Osteocyte (in vitro differentiated cells): ENCODE measurements around the gene KRTAP1-1. TPM values are rescaled to one million over a fixed set of nuclear protein-coding genes. Genes with fewer than 3 reads are reported as not detected.

Experiments used
- DNase-seq: peaks from one replicate; pipeline ENCODE4 v3.0.0; 2021; ENCODE audit warnings: mixed read lengths; ENCODE audit not compliant: unreplicated experiment; ENCODE audit errors: extremely low spot score
- H3K27ac Mint-ChIP-seq: one replicate; pipeline ENCODE4 v1.8.0; 2021; ENCODE audit warnings: mild to moderate bottlenecking, mixed read lengths; ENCODE audit not compliant: unreplicated experiment
- H3K27me3 Mint-ChIP-seq: one replicate; pipeline ENCODE4 v1.8.0; 2021; ENCODE audit warnings: mixed read lengths; ENCODE audit not compliant: unreplicated experiment
- H3K36me3 Mint-ChIP-seq: one replicate; pipeline ENCODE4 v1.8.0; 2021; ENCODE audit warnings: mixed read lengths; ENCODE audit not compliant: unreplicated experiment
- H3K4me1 Mint-ChIP-seq: one replicate; pipeline ENCODE4 v1.8.0; 2021; ENCODE audit warnings: mixed read lengths; ENCODE audit not compliant: unreplicated experiment
- H3K4me3 Mint-ChIP-seq: one replicate; pipeline ENCODE4 v1.8.0; 2021; ENCODE audit warnings: mild to moderate bottlenecking, moderate library complexity, mixed read lengths; ENCODE audit not compliant: unreplicated experiment
- H3K9me3 Mint-ChIP-seq: one replicate; pipeline ENCODE4 v1.8.0; 2021; ENCODE audit warnings: mixed read lengths; ENCODE audit not compliant: unreplicated experiment
- CTCF ChIP-seq: fragments of 200-600 bp; sonication (generic); IDR thresholded peaks from 2 replicates; pipeline ENCODE4 v1.5.0; 2021; ENCODE audit warnings: antibody characterized with exemption, mild to moderate bottlenecking, moderate library complexity
- total RNA-seq: library from RNA; stranded (reverse); gene quantifications from 2 replicates; pipeline ENCODE4 v1.2.1, GENCODE V29; 2021

KRTAP1-1 gene
- total RNA-seq, 1 donor from 2014 or later, result not detected

- Mint-ChIP-seq H3K4me1 (peaks cover 4% of the 10 kb centered on the region), H3K36me3 (peaks cover 2% of the 10 kb centered on the region), H3K4me3 (no peak overlapping the region), H3K27ac (no peak overlapping the region), H3K9me3 (no peaks in the 10 kb centered on the region), H3K27me3 (no peaks in the 10 kb centered on the region)
- DNase-seq, result no peak
- TF ChIP-seq CTCF, result no peak
Observed at GRCh38 chr17:41012326-41013120, 28.7 kb downstream of the KRTAP1-1 start.

- DNase-seq, result no peak
- H3K27me3 Mint-ChIP-seq, result no peaks in the 10 kb centered on the region
- H3K4me1 Mint-ChIP-seq, result peaks cover 4% of the 10 kb centered on the region
- no peaks in the 10 kb centered on the region for H3K36me3 Mint-ChIP-seq
- H3K27ac Mint-ChIP-seq, result no peak overlapping the region
- TF ChIP-seq CTCF, result no peak
- no peaks in the 10 kb centered on the region for H3K9me3 Mint-ChIP-seq
- no peak overlapping the region for H3K4me3 Mint-ChIP-seq
Observed at GRCh38 chr17:41010441-41010840, 30.8 kb downstream of the KRTAP1-1 start.

GRCh38 chr17:41009936-41010335 is 31.3 kb downstream of the KRTAP1-1 start:
- no peak for DNase-seq
- Mint-ChIP-seq H3K4me3 (no peak overlapping the region), H3K27ac (no peak overlapping the region), H3K27me3 (no peaks in the 10 kb centered on the region), H3K9me3 (no peaks in the 10 kb centered on the region), H3K36me3 (no peaks in the 10 kb centered on the region), H3K4me1 (peaks cover 4% of the 10 kb centered on the region)
- no peak for TF ChIP-seq CTCF

GRCh38 chr17:41009301-41009760 is 31.9 kb downstream of the KRTAP1-1 start:
- Mint-ChIP-seq H3K27me3 (no peaks in the 10 kb centered on the region), H3K27ac (no peak overlapping the region), H3K4me1 (peaks cover 4% of the 10 kb centered on the region), H3K4me3 (no peak overlapping the region), H3K9me3 (no peaks in the 10 kb centered on the region), H3K36me3 (no peaks in the 10 kb centered on the region)
- no peak for DNase-seq
- no peak for TF ChIP-seq CTCF

GRCh38 chr17:41008811-41009210 is 32.4 kb downstream of the KRTAP1-1 start, which contains the start of gene KRTAP3-1:
Gene KRTAP3-1 (minus strand): TSS chr17:41009128. CDS start chr17:41009074, 54 bp downstream.
- no peaks in the 10 kb centered on the region for H3K36me3 Mint-ChIP-seq
- no peak for TF ChIP-seq CTCF
- no peak for DNase-seq
- no peak within 1 kb of the TSS for H3K4me3 Mint-ChIP-seq
- no peak within 1 kb of the TSS for H3K27ac Mint-ChIP-seq
- no peaks in the 10 kb centered on the region for H3K27me3 Mint-ChIP-seq
- peaks cover 4% of the 10 kb centered on the region for H3K4me1 Mint-ChIP-seq
- no peaks in the 10 kb centered on the region for H3K9me3 Mint-ChIP-seq
